Limb (tissue), 2 donors: Measurements from ENCODE around the gene C3orf85.
"Not testable (repeated sequence)": the region's sequence is repeated elsewhere in the genome, so short reads cannot be mapped to it uniquely, and the experiment has no call there.

ENCODE experiments used
- DNase-seq, 2 donors: peaks; one replicate each; pipeline ENCODE4 v3.0.0-alpha.2; 2016; ENCODE audit errors: extremely low spot score in 2 of 2

Gene C3orf85

GRCh38 chr3:109136523-109136922 lies at the start of gene C3orf85:
Gene C3orf85, plus strand, starts transcription at chr3:109136719. Its CDS starts 129 bp downstream, at chr3:109136848.
- no peak for DNase-seq

- no peak for DNase-seq
Observed at GRCh38 chr3:109089265-109089664, 47.3 kb upstream of the C3orf85 start.

- no peak for DNase-seq
Observed at GRCh38 chr3:109091846-109092245, 44.7 kb upstream of the C3orf85 start.

- no peak for DNase-seq
Observed at GRCh38 chr3:109093561-109093960, 43.0 kb upstream of the C3orf85 start.

GRCh38 chr3:109095166-109095565 lies 41.4 kb upstream of the C3orf85 start:
- DNase-seq, result no peak

- DNase-seq, result no peak
Observed at GRCh38 chr3:109098079-109098644, 38.4 kb upstream of the C3orf85 start.

- DNase-seq, result no peak
Observed at GRCh38 chr3:109109574-109109973, 26.9 kb upstream of the C3orf85 start.

- no peak for DNase-seq
Observed at GRCh38 chr3:109112946-109113760, 23.4 kb upstream of the C3orf85 start.

GRCh38 chr3:109114746-109115145 lies 21.8 kb upstream of the C3orf85 start:
- DNase-seq, result no peak

GRCh38 chr3:109115451-109115850 lies 21.1 kb upstream of the C3orf85 start:
- DNase-seq, result no peak

GRCh38 chr3:109116031-109116430 lies 20.5 kb upstream of the C3orf85 start:
- no peak for DNase-seq

GRCh38 chr3:109117939-109118338 lies 18.6 kb upstream of the C3orf85 start, which contains the start of gene MORC1:
Gene MORC1, minus strand, starts transcription at chr3:109118134. Its CDS starts 75 bp downstream, at chr3:109118059.
- no peak for DNase-seq

GRCh38 chr3:109118584-109118983 lies 17.9 kb upstream of the C3orf85 start:
- no peak for DNase-seq

GRCh38 chr3:109122690-109123089 lies 13.8 kb upstream of the C3orf85 start:
- DNase-seq, result no peak

- no peak for DNase-seq
Observed at GRCh38 chr3:109125902-109126301, 10.6 kb upstream of the C3orf85 start.

- no peak for DNase-seq
Observed at GRCh38 chr3:109127553-109127952, 9.0 kb upstream of the C3orf85 start.

- no peak for DNase-seq
Observed at GRCh38 chr3:109131276-109131675, 5.2 kb upstream of the C3orf85 start.

GRCh38 chr3:109132801-109133473 lies 3.6 kb upstream of the C3orf85 start:
- no peak for DNase-seq

- not testable (repeated sequence) for DNase-seq
Observed at GRCh38 chr3:109133474-109133816, 3.1 kb upstream of the C3orf85 start.

GRCh38 chr3:109137761-109138160 lies 1.2 kb downstream of the C3orf85 start:
- no peak for DNase-seq

GRCh38 chr3:109140318-109140717 lies 3.8 kb downstream of the C3orf85 start:
- DNase-seq, result no peak

- DNase-seq, result no peak
Observed at GRCh38 chr3:109143646-109144045, 7.1 kb downstream of the C3orf85 start.

GRCh38 chr3:109149078-109149477 lies 12.6 kb downstream of the C3orf85 start:
- DNase-seq, result no peak
